ENCODE data around the gene METTL24.

DNA sequence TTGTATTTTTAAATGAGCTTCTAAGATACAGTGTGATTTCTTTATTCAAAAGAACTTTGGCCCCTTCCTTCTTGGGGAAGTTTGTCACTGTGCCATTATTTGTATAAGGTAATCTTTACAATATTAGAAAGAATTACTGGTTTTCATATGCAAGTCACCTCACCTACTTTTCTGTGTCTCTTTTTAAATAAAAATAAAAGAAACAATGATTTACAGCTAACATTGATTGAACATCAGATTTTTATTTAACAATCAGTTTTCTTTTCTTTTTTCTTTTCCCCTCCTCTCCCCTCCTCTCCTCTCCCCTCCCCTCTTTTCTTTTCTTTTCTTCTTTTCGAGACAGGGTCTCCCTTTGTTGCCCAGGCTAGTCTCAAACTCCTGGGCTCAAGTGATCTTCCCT lies 131.9 kb downstream of the METTL24 start:
- no peak for TF ChIP-seq POLR2AphosphoS5 (IDR thresholded peaks at IDR 0.05)
- no peak for TF ChIP-seq EP300 (IDR thresholded peaks at IDR 0.05)
- TF ChIP-seq, protein P1, sequence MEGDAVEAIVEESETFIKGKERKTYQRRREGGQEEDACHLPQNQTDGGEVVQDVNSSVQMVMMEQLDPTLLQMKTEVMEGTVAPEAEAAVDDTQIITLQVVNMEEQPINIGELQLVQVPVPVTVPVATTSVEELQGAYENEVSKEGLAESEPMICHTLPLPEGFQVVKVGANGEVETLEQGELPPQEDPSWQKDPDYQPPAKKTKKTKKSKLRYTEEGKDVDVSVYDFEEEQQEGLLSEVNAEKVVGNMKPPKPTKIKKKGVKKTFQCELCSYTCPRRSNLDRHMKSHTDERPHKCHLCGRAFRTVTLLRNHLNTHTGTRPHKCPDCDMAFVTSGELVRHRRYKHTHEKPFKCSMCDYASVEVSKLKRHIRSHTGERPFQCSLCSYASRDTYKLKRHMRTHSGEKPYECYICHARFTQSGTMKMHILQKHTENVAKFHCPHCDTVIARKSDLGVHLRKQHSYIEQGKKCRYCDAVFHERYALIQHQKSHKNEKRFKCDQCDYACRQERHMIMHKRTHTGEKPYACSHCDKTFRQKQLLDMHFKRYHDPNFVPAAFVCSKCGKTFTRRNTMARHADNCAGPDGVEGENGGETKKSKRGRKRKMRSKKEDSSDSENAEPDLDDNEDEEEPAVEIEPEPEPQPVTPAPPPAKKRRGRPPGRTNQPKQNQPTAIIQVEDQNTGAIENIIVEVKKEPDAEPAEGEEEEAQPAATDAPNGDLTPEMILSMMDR (IDR thresholded peaks at IDR 0.05) = no peak

Measured in esophagus muscularis mucosa (tissue), 4 donors.